G401.6 (cell line): ENCODE results near the gene CATSPERE.
"Not testable (repeated sequence)": the region's sequence is repeated elsewhere in the genome, so short reads cannot be mapped to it uniquely, and the experiment has no call there.

Experiments
- FAIRE-seq: peaks from 2 replicates; lab custom pipeline; 2012; peaks lifted over from hg19 to GRCh38; lab: Jason Lieb, UNC

The CATSPERE gene

GRCh38 chr1:244552336-244552735 is 91.3 kb downstream of the CATSPERE start:
- no peak for FAIRE-seq

DNA sequence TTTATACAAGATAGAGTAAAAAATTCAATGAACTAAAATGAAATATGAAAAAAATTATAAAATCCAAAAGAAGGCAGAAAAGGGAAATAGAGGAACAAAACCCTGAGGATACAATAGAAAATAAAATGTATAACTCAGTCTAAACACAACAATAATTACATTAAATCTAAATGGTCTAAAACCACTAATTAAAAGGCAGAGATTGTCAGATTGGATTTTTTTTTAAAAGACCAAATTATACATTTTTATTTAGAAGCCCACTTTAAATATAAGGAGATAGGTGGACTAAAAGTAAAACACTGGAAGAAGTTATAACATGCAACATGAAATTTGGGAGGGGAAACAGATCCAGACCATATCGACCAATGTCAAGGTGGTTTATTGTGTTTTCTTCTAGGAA is 95.2 kb downstream of the CATSPERE start:
- peak; percentile 3 for FAIRE-seq

GRCh38 chr1:244557565-244557964 is 96.5 kb downstream of the CATSPERE start:
- FAIRE-seq, result no peak

GRCh38 chr1:244559561-244559960 is 98.5 kb downstream of the CATSPERE start:
- FAIRE-seq, result no peak

GRCh38 chr1:244562877-244563276 is 101.8 kb downstream of the CATSPERE start:
- not testable (repeated sequence) for FAIRE-seq

GRCh38 chr1:244573768-244574167 is 112.7 kb downstream of the CATSPERE start:
- FAIRE-seq, result no peak

- no peak for FAIRE-seq
Observed at GRCh38 chr1:244576259-244576892, 115.3 kb downstream of the CATSPERE start.

DNA sequence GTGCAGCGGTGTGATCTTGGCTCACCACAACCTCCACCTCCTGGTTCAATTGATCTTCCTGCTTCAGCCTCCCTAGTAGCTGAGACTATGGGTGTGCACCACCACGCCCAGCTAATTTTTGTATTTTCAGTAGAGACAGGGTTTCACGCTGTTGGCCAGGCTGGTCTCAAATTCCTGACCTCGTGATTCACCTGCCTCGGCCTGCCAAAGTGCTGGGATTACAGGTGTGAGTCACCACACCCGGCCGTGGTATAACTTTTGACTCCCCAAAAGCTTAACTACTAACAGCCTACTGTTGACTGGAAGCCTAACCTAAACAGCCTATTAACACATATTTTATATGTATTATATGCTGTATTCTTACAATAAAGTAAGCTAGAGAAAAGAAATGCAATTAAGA is 117.1 kb downstream of the CATSPERE start:
- FAIRE-seq, result not testable (repeated sequence)

DNA sequence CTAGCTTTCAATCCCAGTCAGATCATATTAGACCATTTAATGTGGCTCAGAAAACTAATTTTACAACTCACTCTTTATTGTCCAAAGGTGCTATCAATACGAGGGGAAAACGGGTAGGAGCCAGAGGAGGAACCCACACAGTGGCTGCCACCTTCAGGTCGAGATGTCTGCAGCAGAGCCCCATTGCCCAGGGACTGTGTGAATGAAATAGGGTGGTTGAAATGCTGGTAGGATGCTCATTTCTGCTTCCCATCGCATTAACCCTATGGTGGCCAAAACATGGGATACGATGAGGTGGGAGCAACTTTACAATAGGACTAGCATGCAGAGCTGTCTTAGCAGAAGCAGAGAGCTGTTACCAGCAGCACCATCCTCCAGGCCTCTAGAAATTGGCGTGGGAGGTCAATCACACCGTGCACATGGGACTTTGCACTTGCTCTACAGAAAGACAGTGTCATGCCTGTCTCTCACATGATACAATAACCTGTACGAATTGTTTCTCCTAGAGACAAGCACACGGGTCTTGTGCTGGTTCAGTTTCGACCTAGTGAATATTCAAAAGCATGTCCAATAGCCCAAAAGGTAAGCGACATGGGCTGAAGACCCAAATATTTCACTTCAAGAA is 122.4 kb downstream of the CATSPERE start:
- no peak for FAIRE-seq

DNA sequence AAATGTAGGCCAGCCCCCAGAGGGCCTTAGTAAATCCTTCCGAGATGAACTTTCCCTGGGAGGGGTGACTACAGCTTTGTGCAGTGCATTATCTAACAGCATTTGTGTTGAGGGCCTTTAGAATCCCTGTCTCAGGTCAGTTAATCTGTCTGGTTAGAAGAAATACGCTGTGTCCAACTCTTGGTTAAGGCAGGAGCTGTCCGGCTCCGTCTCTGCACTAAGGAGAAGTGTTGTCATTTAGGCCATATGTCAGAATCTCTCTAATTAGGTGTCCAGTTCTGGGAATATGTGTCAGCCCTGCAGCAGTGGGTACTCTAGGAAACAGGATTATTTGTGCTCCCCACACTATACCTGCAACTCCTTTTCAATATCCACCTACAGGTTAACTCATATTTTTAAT is 124.8 kb downstream of the CATSPERE start:
- no peak for FAIRE-seq

DNA sequence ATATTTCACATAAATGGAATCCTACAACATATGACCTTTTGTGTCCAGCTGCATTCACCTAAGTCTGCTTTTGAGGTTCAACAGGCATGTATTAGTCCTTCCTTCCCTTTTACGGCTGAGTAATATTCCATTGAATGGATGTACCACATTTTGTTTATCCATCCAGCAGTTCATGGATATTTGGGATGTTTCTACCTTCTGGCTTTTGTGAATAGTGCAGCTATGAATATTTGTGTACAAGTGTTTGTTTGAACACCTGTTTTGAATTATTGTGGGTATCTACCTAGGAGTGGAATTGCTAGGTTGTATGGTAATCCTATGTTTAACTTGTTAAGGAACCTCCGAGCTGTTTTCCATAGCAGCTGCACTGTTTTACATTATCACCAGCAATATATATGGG is 129.6 kb downstream of the CATSPERE start:
- FAIRE-seq, result no peak

- no peak for FAIRE-seq
Observed at GRCh38 chr1:244598611-244599010, 137.5 kb downstream of the CATSPERE start.

- FAIRE-seq, result no peak
Observed at GRCh38 chr1:244599937-244600350, 138.9 kb downstream of the CATSPERE start.

- no peak for FAIRE-seq
Observed at GRCh38 chr1:244601336-244601735, 140.3 kb downstream of the CATSPERE start.

DNA sequence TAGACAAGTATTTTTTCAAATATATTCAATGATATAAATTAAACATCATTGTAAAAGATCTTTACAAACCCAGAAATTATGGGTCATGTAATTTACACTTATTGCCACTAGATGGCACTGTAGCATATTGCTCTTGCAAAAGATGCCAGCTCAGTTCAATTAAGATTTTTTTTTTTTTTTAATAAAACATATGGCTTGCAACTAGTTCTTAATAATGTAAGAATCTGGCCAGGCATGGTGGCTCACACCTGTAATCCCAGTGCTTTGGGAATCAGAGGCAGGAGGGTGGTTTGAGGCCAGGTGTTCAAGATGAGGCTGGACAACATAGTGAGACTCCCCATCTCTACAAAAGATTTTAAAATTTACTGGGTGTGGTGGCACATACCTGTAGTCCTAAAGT is 142.4 kb downstream of the CATSPERE start:
- peak; percentile 96 for FAIRE-seq

DNA sequence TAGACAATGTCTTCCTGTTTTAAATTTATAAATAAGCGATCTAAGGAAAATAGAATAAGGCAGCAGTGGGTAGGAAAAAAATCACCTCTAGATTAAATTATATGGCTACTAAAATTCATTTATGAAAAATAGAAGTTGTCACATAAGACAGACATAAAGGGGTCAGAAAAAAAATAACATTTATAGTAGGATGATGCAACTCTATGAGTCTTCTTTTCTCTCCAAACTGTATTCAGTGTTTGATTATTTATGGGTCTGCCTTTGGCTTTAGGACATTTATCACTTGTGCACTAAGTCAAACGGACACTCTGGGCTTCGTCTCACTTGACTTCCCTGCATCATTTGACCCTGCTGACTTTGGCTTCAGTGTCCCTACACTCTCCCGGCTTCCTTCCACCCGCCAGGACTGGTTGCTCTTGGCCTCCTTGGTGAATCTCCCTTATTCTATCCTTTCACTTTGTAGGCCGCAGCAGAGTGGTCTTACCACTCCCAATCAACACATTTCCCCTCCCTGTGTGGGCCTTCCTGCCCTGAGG is 144.8 kb downstream of the CATSPERE start:
- no peak for FAIRE-seq

- no peak for FAIRE-seq
Observed at GRCh38 chr1:244614113-244614836, 153.2 kb downstream of the CATSPERE start.

DNA sequence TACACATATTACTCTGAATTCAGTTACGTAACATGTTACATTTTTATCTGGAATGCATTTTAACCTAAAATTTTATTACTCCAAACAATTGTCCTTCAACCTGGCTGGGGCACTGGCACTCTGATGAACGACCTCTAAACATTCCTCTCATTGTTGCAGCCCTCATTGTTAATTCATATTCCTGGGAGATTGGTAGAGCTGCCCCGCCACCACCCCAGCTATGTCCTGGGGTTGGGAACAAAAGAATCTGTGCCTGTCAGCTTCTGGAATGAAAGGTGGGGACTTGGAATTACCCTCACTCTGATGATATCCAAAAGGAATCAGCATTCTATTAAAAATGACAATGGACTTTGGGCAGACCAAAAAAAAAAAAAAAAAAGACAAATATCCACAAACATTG is 153.8 kb downstream of the CATSPERE start:
- no peak for FAIRE-seq

DNA sequence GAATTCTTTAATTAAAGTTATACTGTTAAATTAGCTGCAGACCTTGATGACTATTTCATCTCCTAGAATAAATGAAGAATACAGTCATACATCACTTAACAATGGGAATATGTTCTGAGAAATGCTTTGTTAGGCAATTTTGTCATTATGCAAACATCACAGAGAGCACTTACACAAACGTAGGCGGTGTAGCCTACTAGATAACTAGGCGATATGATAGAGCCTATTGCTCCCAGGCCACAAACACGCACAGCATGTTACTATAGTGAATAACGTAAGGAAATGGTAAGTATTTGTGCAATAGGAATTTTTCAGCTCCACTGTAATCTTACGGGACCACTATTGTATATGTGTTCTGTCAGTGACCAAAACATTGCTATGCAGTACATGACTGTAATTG is 154.2 kb downstream of the CATSPERE start:
- no peak for FAIRE-seq

- no peak for FAIRE-seq
Observed at GRCh38 chr1:244626709-244627108, 165.6 kb downstream of the CATSPERE start.

- FAIRE-seq, result no peak
Observed at GRCh38 chr1:244628789-244629188, 167.7 kb downstream of the CATSPERE start.

- no peak for FAIRE-seq
Observed at GRCh38 chr1:244633140-244633539, 172.1 kb downstream of the CATSPERE start.

DNA sequence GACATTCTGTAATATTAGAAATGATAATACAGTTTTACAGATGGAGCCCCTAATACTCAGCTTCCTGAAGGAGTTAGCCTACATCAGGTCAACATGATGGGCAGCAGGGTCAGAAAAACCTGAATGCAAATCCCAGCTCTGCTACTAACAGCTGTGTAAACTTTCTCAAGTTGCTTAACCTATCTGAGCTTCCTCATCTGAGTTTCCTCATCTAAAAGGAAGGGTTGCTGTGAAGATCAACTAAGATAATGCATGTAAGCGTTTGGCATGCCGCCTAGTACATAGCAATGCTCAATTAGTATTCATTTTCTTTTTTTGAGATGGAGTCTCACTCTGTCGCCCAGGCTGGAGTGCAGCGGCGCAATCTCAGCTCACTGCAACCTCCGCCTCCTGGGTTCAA is 173.5 kb downstream of the CATSPERE start:
- FAIRE-seq, result no peak
